Fibroblast of gingiva (primary cell): ENCODE data around the gene TGFA.

Experiments
- DNase-seq: peaks from one replicate; pipeline ENCODE4 v3.0.0-alpha.2; 2011; ENCODE audit warnings: low read depth

Gene TGFA

GRCh38 chr2:70523996-70524965 is 29.3 kb downstream of the TGFA start:
- peak; percentile 30 for DNase-seq

- no peak for DNase-seq
Observed at GRCh38 chr2:70523672-70523995, 30.0 kb downstream of the TGFA start.

- DNase-seq, result no peak
Observed at GRCh38 chr2:70522627-70523026, 31.0 kb downstream of the TGFA start.

- no peak for DNase-seq
Observed at GRCh38 chr2:70520825-70521224, 32.8 kb downstream of the TGFA start.

GRCh38 chr2:70519453-70519852 is 34.2 kb downstream of the TGFA start:
- DNase-seq, result no peak

- DNase-seq, result no peak
Observed at GRCh38 chr2:70518557-70518956, 35.1 kb downstream of the TGFA start.

GRCh38 chr2:70517804-70518203 is 35.8 kb downstream of the TGFA start:
- DNase-seq, result no peak

- no peak for DNase-seq
Observed at GRCh38 chr2:70516596-70516995, 37.0 kb downstream of the TGFA start.

GRCh38 chr2:70515938-70516337 is 37.7 kb downstream of the TGFA start:
- DNase-seq, result no peak

- DNase-seq, result no peak
Observed at GRCh38 chr2:70514612-70515055, 39.0 kb downstream of the TGFA start.

- no peak for DNase-seq
Observed at GRCh38 chr2:70513738-70514137, 39.9 kb downstream of the TGFA start.

GRCh38 chr2:70511971-70512729 is 41.5 kb downstream of the TGFA start:
- DNase-seq, result no peak

- DNase-seq, result no peak
Observed at GRCh38 chr2:70510313-70510712, 43.3 kb downstream of the TGFA start.

- no peak for DNase-seq
Observed at GRCh38 chr2:70509565-70509964, 44.1 kb downstream of the TGFA start.

GRCh38 chr2:70508711-70509462 is 44.7 kb downstream of the TGFA start:
- no peak for DNase-seq

- no peak for DNase-seq
Observed at GRCh38 chr2:70505613-70506391, 47.8 kb downstream of the TGFA start.

GRCh38 chr2:70504750-70505149 is 48.9 kb downstream of the TGFA start:
- DNase-seq, result no peak

GRCh38 chr2:70503896-70504295 is 49.7 kb downstream of the TGFA start:
- no peak for DNase-seq

- DNase-seq, result no peak
Observed at GRCh38 chr2:70501728-70502127, 51.9 kb downstream of the TGFA start.

- no peak for DNase-seq
Observed at GRCh38 chr2:70501215-70501614, 52.4 kb downstream of the TGFA start.

- no peak for DNase-seq
Observed at GRCh38 chr2:70499253-70499652, 54.4 kb downstream of the TGFA start.

GRCh38 chr2:70498528-70498927 is 55.1 kb downstream of the TGFA start:
- no peak for DNase-seq
